Breast epithelium (tissue), 3 donors: ENCODE results near the gene SCAMP5.

ENCODE experiments used
- CTCF ChIP-seq, 3 donors: fragments of 450-650 bp; IDR thresholded peaks; one replicate each; pipeline ENCODE4 v1.5.1; 2016 to 2017; ENCODE audit warnings: antibody characterized with exemption in 3 of 3, mild to moderate bottlenecking in 3 of 3, moderate library complexity in 3 of 3
- POLR2A ChIP-seq: fragments of 450-650 bp; IDR thresholded peaks from one replicate; pipeline ENCODE4 v1.6.1; 2016; ENCODE audit warnings: antibody characterized with exemption, mild to moderate bottlenecking, moderate library complexity
- POLR2AphosphoS5 ChIP-seq, 3 donors: sonication (generic); formaldehyde crosslinking; IDR thresholded peaks; one replicate each; pipeline ENCODE4 v1.6.1; 2017; ENCODE audit warnings: antibody characterized with exemption in 3 of 3

- TF ChIP-seq CTCF (IDR thresholded peaks at IDR 0.05) = no peak
- TF ChIP-seq POLR2AphosphoS5 (IDR thresholded peaks at IDR 0.05) = no peak
- TF ChIP-seq POLR2A = no peak
These were observed 5.8 kb upstream of the SCAMP5 start for GRCh38 chr15:74989527-74989926.
